Spleen (tissue), 7 donors: ENCODE data around the gene TBC1D20.

Experiments
- CTCF ChIP-seq, 11 experiments: fragments of 200-600 bp in 7 of 11; fragments of 450-650 bp in 4 of 11; sonication (generic) in 4 of 11; IDR thresholded peaks in 8 of 11; conservative IDR thresholded peaks in 3 of 11; 1 replicate in 7 of 11; 2 replicates in 4 of 11; pipeline versions ENCODE4 v1.4.0 to v1.8.0; 2016 to 2021; ENCODE audit warnings: antibody characterized with exemption in 11 of 11, inconsistent platforms in 4 of 11, mild to moderate bottlenecking in 1 of 11
- POLR2AphosphoS5 ChIP-seq, 3 donors: sonication (generic); formaldehyde crosslinking; IDR thresholded peaks; one replicate each; pipeline ENCODE4 v1.5.1; 2017; ENCODE audit warnings: antibody characterized with exemption in 3 of 3
- donor health status: DM: no; HTN: no; CAD: no; lungs with moderate emphysema.
- donor health status: DM: no; HTN: no; CAD: no.
- donor health status: DM: no; HTN: no; CAD: no.

- TF ChIP-seq POLR2AphosphoS5 (IDR thresholded peaks at IDR 0.05) (no peak), CTCF (IDR thresholded peaks at IDR 0.05 in 8 of 11, conservative IDR thresholded peaks at IDR 0.05 in 3 of 11) (no peak)
Observed at GRCh38 chr20:467755-468154, 5.4 kb upstream of the TBC1D20 start.
